ENCODE measurements around the gene RFT1. TPM values are rescaled to one million over a fixed set of nuclear protein-coding genes. Genes with fewer than 3 reads are reported as not detected.

The RFT1 gene
- total and polyA plus RNA-seq, 2 of the 13 experiments (the other 11 are each of a cell fraction or from before 2014, with no cell fraction given): 23.2 to 37.0 TPM

- no peak for TF ChIP-seq ZBED4 (CRISPR knock-in tag; IDR thresholded peaks at IDR 0.05; ENCODE audit: borderline replicate concordance)
- TF ChIP-seq ZNF770 (CRISPR knock-in tag; IDR thresholded peaks at IDR 0.05): peak; percentile 57; the same call in 1 of the 2 replicates
- TF ChIP-seq ZFY (CRISPR knock-in tag; IDR thresholded peaks at IDR 0.05): peak; percentile 56
- TF ChIP-seq ZNF460 (CRISPR knock-in tag; IDR thresholded peaks at IDR 0.05; ENCODE audit: borderline replicate concordance): no peak
- TF ChIP-seq CAMTA2 (CRISPR knock-in tag; IDR thresholded peaks at IDR 0.05; ENCODE audit: borderline replicate concordance): no peak
- TF ChIP-seq ATF3 (CRISPR knock-in tag; IDR thresholded peaks at IDR 0.05): no peak
- no peak for TF ChIP-seq EHMT2 (IDR thresholded peaks at IDR 0.05; ENCODE audit: borderline replicate concordance, low read depth, low read length)
- TF ChIP-seq NCOR1 (IDR thresholded peaks at IDR 0.05; ENCODE audit: borderline replicate concordance, low read length): no peak
- no peak for TF ChIP-seq ZNF562 (CRISPR knock-in tag; IDR thresholded peaks at IDR 0.05; ENCODE audit: borderline replicate concordance)
- peak; percentile 42; the same call in 1 of the 2 replicates for TF ChIP-seq ZNF556 (CRISPR knock-in tag; IDR thresholded peaks at IDR 0.05; ENCODE audit: borderline replicate concordance)
- TF ChIP-seq USF2 (IDR thresholded peaks at IDR 0.05; ENCODE audit: low read depth, low read length): no peak
- TF ChIP-seq USF2 (CRISPR knock-in tag; IDR thresholded peaks at IDR 0.05; ENCODE audit: borderline replicate concordance): no peak
- TF ChIP-seq ZNF432 (CRISPR knock-in tag; IDR thresholded peaks at IDR 0.05; ENCODE audit: borderline replicate concordance): no peak
- TF ChIP-seq ZNF180 (CRISPR knock-in tag; IDR thresholded peaks at IDR 0.05; ENCODE audit: borderline replicate concordance, low read depth): no peak
- TF ChIP-seq KDM4B (CRISPR knock-in tag; IDR thresholded peaks at IDR 0.05): no peak
- no peak for TF ChIP-seq ZNF160 (CRISPR knock-in tag; IDR thresholded peaks at IDR 0.05)
- no peak for TF ChIP-seq SNAI1 (CRISPR knock-in tag; IDR thresholded peaks at IDR 0.05; ENCODE audit: borderline replicate concordance)
These were observed 39.0 kb upstream of the RFT1 start (continued) for GRCh38 chr3:53169045-53169831.
